ENCODE measurements around the gene GDF9.
A peak's percentile ranks its signal among the peaks of the same experiment; 100 is the strongest.

The GDF9 gene, protein sequence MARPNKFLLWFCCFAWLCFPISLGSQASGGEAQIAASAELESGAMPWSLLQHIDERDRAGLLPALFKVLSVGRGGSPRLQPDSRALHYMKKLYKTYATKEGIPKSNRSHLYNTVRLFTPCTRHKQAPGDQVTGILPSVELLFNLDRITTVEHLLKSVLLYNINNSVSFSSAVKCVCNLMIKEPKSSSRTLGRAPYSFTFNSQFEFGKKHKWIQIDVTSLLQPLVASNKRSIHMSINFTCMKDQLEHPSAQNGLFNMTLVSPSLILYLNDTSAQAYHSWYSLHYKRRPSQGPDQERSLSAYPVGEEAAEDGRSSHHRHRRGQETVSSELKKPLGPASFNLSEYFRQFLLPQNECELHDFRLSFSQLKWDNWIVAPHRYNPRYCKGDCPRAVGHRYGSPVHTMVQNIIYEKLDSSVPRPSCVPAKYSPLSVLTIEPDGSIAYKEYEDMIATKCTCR
- 3.7 to 5.1 reads per million in 2 donors for total RNA-seq

DNA sequence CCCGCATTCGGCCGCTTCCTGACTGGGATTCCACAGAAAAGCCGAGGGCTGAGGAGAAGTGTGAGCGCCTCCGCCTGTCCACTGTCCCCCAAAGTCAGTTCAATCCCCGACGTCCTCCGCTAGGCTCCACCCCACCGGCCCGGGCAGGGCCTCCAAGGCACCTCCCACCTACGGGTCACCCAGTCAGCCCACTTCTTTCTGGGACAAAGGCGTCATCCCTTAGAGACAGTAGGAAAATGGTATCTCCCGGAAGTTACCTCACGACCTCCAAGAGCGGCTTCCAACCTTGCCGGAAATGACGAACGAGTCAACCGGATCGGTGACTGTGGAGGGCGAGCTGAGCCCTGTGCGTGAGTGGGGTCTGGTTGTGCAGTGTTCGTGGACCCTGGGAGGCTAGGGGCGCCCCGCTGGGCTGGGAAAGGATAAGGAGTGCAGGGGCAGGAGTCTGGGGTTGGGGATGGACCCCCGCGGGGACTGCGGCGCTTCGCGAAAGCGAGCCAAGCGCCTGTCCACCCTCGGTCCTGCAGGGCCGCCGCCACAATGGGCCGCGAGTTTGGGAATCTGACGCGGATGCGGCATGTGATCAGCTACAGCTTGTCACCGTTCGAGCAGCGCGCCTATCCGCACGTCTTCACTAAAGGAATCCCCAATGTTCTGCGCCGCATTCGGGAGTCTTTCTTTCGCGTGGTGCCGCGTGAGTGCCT is at the start of gene GDF9, which contains the start of gene UQCRQ:
TSS of gene GDF9 (minus strand) at position 128 of the 704 bp plus-strand sequence. CDS start 1,936 bp downstream, outside the sequence.
TSS of gene UQCRQ (plus strand) at position 301 of the 704 bp plus-strand sequence. CDS start at position 541, 240 bp downstream.
- DNase-seq = peak; percentile 76 to 99 (median 88)

DNA sequence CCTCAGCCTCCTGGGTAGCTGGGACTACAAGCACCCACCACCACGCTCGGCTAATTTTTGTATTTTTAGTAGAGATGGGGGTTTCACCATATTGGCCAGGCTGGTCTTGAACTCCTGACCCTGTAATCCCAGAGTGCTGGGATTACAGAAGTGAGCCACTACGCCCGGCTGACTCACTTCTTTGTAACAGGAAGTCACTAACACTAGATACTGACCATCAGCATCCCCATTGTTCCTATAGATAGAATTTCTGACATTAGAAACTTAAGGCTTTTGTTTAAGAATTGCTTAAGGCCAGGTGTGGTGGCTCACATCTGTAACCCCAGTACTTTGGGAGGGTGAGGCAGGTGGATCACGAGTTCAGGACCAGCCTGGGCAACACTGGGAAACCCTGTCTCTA is 49.4 kb upstream of the GDF9 start:
- DNase-seq = no peak

DNA sequence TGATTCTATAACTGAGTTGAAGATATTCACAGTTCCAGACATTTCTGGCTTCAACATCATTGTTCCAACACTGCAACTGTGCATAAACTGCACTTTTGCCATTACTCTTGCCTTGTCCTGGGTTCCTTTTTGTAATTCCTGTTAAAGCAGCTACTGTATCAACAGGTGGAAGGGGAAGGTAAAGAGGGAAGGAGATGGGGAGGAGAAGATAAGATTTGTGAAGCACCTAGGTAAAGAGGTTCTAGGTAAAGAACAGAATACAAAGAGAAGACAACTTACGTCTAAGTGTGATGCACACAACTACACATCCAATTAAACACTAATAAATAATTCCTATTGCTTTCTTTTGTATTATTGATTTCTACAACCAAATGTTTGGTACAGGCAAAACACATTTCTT is 43.4 kb upstream of the GDF9 start:
- no peak for DNase-seq

DNA sequence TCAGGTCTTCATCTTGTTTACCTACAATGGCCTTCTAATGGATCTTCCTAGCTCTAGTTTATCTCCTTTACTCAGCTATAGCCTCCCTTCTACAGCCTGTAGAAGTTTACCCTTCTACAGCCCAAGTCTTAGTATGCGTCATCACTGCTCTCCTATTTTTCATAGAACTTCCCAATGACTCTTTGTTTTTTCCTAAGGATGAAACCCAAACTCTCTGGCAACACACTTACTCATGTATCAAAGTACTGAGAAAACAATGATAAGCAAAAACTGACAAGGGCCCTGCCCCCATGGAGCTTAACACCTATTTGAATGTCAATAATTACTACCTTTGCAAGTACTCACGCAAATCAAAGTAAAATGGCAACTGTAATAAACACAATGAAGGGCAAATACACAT is 40.9 kb upstream of the GDF9 start:
- no peak for DNase-seq

DNA sequence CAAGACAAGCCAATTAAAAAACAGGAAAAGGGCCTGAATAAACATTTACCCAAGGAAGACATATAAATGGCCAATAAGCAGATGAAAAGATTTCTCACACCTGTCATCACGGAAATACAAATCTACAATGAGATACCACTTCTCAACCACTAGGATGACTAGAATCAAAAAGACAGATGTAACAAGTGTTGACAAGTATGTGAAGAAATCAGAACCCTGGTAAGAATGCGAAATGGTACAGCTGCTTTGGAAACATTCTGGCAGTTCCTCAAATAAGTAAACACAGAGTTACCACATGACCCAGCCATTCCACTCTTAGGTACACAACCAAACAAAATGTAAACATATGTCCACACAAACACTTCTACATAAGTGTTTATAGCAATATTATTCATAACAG is 39.7 kb upstream of the GDF9 start:
- peak in 1 of 5 experiments; percentile 9 for DNase-seq

DNA sequence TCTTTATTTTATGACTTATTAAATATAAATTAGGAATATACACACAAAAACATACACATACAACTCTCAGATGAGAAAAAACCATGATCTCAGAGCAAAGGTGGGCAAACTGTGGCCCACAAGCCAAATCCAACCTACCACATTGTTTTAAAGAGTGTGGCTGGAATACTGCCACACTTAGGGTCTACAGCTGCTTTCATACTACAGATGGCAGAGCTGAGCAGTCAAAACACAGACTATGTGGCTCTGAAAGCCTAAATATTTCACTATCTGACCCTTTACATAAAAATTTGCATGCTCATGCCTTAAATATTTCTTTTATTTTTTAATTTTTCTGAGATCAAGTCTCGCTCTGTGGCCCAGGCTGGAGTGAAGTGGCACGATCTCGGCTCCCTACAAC is 35.5 kb upstream of the GDF9 start:
- DNase-seq = no peak

DNA sequence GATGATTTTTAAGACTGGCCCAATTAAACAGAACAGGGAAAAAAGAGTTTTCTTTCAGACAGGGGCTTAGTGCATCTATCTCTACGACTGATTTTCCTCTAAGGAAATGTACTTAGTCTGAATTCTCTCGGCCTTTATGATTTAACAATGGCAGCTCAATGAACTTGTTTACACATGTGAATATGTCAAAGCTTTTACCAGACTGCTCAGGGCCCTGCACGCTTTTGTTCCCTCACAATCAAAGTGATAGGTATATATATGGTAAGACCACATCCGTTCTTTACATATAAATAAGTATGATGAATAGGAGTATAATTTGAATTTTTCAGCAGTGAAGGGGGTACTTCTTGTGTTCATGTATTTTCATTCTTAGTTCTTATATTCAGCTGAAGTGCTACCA is 34.8 kb upstream of the GDF9 start:
- DNase-seq = no peak

DNA sequence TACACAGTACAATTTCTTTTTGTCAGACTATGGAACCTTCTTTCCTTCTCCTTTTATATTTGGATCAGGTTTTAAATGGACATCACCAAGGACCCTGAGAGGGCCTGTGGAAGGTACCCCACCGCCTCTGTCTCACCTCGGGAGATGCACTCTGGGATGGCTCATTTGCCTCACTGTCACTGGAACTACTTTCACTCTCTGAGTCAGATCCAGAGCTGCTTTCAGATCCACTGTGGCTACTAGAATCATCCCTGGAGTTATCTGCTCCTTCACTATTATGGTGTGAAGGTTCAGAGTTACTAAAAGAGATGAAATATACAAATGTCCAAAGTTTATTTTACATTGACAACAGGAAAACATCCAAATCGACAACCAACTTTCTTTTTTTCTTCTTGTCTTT is 31.8 kb upstream of the GDF9 start:
- DNase-seq = no peak

DNA sequence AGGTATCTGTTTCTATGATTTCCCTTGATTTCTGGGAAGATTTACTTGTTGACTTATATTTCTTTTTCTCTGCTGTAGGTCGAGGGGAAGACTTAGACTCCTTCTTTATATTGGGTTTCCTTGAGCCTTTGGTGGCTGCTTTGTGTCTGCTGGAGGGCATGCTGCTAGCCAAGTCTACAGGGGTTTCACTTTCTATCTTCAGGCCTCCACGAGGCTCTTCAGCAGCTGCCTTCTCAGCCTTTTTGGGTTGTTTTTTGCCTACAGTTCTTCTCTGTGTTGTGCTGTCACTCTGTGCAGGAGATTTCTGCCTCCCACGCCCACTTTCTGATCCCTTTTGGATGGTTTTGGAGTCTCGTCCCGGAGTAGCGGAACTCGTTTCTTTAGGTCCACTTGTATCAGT is 30.4 kb upstream of the GDF9 start:
- DNase-seq = peak in 1 of 5 experiments; percentile 24

DNA sequence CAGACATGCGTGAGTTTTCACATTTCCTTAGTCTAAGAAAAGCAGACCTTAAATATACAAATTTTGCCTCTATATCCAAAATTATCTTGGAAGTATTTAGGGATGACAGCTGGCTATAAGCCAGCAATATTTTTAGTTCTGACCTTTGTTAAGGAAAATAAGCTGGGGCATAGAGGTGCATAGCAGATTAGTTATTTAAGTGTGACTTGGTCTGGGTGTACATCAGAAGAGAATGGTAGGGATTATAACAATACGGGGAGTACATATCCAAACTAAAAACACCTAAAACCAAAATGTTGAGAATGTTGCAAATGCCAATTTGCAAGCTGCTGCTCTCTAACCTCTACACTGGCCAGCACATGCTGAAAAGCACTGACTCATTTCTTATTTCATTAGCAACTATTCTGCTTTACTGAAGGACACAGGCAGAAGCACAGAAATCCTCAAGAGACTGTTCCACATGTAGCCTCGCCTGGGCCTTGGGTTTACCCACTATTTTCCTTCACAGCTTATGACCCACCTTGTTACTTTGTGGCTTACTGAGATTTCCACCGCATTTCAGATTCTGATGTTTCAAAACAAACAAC is 29.5 kb upstream of the GDF9 start:
- no peak for DNase-seq

DNA sequence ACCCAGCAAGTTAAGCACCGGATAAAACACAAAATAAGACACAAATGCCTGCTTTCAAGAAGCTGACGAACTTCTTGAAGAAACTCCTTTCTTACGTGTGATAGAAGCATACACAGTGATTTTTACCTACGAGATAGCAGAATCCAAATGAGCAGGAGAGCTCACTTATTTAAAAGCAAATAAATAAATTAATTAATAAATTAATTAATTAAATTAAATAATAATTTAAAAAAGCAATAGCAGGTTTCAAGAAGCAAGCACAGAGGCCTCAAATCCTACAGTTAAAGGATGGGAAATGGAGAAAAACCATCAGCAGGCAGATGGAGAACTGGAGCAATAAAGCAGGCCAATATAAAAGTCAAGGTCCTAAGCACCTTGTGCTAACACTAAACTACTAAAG is 24.5 kb upstream of the GDF9 start:
- no peak for DNase-seq

DNA sequence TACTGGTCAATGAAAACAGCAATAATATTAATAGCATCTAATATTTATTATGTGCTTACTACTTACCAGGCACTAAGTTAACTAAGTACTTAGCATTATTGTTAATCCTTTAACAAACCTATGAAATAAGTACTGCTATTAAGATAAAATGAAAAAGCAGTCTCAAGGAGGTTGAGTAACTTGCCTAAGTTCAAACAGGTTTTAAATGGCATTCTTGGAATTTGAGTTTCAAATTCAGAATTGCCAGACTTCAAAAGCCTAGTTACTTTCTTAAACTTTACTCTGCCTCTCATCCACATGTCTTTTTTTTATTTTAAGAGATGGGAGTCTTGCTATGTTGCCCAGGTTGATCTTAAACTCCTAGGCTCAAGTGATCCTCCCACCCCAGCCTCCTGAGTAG is 23.2 kb upstream of the GDF9 start:
- DNase-seq = no peak

DNA sequence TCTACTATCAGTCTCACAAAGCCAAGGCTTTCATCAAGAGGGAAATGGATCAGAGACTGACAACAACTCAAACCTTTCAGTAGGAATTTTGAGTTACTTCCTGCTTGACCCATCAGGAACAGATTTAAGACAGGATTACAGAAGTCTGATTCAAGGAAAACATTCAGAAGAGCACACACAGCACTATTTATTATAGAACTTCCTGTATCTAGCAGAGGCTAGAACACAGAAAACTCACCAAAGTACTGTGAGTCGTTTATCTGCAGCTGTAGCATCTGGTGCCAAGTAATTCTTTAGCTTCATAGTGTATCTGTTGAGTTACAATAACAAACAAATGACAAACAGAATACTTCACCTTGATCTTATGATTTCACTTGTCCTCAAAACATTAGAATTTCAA is 21.0 kb upstream of the GDF9 start:
- DNase-seq = no peak

DNA sequence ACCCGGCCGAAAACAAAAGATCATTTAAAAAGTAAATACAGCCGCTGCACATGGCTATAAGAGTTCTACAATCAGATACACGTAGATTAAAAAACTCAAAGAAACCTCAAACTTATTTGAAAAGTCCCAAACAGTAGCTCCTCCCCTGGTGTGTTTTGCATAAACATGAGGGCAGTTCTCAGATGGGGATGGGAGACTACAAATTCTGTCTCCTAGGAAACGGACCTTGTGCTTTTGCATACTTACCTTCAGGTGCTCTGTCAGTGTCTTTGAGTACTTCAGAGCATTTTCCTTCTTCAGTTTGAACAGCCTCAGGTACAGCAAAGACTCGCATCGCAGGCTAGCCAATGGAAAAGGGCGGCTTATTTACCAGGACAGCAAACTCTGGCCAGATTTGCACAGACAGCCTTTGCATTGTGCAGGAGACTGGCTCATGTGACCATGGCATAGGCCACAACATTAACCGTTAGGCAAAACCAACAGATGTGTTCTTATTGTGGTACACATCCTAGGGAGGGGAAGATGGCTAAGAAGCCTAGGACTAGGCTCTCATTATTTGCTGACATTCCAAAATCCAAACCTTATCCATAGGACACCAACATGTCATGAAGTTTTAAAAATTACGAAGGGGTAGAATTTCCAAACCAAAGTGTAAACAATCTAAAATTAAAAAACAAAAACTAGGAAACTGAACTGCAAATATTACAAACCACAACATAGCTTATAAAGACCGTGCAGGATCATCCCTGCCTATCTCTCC is 20.0 kb upstream of the GDF9 start:
- no peak for DNase-seq

DNA sequence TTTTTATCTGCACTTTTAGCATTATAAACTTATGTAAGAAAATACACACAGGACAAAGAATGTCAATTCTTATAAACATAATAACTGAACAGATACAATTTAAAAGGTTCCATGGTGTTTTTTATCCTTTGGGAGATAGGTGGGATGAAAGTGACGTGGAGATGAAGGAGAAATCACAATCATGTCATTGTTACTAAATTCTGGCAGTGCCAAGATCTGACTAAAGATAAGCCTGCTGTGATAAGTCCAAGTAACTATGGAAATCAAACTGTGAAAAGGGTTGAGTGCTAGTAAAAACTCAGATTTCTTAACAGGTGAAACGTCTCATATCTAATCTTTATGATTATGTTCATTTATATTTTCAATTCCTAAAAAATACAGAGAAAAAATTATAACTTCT is 18.3 kb upstream of the GDF9 start:
- DNase-seq = no peak

DNA sequence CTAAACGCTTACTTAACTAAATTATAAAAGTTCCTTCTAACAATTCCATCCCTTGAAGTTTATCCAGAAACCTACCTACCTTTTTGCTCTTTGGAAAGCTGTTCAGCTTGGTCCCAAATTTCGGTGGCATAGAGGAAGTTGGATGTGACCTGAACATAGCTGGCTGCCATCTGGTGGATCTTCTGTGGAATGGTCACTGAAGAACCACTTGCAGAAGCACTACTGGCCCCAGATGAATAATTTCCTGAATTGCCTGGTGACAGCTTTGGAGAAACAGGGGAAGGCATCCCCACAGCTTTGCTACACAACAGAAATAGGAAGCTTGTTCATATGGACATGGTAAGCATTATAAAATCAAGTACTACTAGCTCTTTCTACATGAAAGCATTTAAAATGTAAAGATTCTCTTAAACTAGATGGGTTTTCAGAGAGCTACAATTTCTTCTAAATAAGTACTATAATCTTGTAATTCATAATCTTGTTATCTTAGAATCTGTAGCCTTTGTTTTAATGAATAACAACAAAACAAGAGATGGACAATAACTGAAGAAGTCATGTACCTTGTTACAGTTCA is 17.1 kb upstream of the GDF9 start:
- peak in 3 of 5 experiments; percentile 3 to 42 (median 6) for DNase-seq

DNA sequence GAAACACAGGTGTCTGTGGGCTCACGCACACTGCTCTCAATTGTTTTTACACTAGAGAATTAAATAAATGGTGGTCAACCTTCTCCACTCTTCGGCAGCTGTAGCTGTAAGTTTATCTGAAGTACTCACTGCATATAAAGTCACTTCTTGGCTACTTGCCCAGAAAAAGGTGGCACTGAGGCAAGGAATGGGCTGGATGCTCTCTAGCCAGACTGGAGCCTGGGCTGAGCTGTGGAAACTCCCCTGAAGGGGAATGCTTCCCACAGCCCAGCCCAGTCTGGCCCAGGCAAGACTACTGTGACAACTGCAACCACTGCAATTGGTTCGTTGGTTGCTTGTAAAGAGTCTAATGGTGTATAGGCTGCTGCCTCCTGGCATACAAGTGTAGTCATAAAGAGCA is 11.7 kb upstream of the GDF9 start:
- DNase-seq = no peak

DNA sequence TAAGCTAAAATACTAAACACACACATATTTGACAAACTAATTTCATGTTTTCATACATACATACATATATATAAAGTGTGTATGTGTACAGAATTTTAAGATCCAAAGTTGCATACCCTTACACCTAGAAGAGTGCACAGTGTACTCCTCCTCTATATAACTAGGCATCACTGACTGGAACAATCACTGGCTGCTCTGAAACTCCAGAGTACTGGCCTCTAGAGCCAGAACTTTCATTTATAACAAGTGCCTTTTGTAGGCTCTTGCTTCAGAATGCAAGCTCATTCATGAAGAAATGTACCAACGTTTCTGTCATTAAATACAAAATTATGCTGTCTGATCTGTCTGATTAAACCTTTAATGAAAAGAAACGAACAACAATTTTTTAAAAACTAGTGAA is 11.2 kb upstream of the GDF9 start:
- DNase-seq = no peak

DNA sequence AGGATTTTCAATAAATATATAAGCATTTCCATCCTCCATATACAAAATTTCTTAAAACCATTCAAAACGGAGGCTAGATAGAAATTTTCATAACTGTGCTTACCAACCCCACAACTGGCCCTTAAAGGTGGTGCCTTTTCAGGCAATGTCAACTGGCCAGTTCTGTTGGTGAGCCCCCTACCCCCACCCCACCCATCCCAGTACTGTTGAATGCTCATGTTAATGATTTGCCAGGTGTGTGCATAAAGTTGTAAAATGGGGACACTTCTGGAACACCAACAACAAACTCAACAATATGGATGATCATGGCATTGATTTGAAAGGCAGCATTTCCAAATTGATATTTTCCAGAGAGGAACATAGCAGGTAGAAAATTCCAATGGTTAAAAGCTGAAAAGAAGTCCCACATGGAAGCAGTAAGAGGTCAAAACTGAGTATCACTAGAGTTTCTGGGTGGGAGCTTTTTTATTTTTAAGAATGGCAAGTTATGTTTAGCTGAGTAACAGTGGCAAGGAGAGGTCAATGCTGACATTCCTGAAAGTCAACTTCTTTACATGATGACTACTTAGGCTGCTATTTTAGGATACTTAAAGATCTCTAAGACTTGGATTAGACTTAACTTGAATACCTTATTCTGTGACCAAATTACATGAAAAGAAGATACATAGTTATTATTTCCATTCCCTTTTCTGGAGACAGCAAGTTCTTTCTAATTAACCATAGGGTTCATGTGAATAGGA is 9.9 kb upstream of the GDF9 start:
- no peak for DNase-seq

DNA sequence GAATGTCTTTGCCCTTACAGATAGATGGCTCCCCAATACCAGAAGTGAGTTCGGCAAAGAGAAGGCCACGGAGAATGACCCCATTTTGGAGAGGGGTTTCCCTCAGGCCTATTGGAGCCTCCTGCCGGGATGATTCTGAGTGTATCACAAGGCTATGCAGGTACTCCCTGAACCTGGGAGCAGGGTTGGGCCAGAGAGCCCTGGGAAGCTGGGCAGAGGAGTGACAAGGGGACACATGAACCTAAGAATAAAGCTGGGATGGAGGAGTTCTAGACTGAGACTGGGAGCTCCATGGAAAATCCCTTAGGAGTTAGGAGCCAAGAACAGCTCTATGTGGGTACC is 7.6 kb upstream of the GDF9 start:
- no peak for DNase-seq

DNA sequence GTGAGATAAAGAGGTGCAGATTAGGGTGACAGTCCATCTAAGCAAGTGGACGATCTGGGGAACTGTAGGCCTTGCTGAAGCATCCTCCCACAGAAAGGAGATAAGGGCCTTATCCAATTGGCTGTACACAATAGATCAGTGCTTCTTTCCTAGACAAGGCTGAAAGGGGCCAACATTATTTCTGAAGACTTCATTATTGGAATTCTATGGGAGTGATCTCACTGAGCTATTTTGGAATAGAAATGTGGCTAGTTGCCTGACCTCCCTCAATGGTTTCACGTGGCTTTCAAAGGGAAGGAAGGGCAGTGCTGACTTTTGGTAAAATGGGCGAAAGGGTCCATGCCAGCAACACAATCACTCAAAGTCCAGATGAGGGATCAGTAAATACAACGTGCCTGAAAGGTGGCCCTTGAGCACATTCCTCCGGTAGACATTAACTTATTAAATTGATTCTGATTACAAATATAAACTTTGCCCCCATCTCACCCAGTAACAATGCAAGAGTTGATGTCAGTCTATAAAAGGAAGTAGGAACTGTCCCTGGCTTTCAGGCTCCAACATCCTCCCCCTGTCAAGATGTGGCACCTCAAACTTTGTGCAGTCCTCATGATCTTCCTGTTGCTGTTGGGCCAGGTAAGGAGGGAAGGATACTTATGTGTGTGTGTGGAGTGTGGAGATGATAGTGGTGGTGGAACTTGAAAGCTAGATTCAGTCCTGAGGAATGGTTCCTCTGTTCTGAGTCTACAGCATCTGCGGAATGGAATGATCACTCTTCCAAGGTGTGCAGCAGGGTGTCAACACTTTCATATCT is 7.1 kb upstream of the GDF9 start, which contains the start of gene LEAP2:
TSS of gene LEAP2 (plus strand) at position 550 of the 811 bp plus-strand sequence. CDS start at position 577, 27 bp downstream.
- no peak for DNase-seq
